Measurements from ENCODE around the gene SPDEF.

The SPDEF gene

GRCh38 chr6:34517966-34518365 lies 38.2 kb downstream of the SPDEF start:
- CTCF ChIA-PET, result interaction anchor here (9.0 kb wide), 1 partner anchor 8 kb away, joined by 42 read pairs; no protein-coding TSS in a partner anchor
- TF ChIP-seq, protein P1, sequence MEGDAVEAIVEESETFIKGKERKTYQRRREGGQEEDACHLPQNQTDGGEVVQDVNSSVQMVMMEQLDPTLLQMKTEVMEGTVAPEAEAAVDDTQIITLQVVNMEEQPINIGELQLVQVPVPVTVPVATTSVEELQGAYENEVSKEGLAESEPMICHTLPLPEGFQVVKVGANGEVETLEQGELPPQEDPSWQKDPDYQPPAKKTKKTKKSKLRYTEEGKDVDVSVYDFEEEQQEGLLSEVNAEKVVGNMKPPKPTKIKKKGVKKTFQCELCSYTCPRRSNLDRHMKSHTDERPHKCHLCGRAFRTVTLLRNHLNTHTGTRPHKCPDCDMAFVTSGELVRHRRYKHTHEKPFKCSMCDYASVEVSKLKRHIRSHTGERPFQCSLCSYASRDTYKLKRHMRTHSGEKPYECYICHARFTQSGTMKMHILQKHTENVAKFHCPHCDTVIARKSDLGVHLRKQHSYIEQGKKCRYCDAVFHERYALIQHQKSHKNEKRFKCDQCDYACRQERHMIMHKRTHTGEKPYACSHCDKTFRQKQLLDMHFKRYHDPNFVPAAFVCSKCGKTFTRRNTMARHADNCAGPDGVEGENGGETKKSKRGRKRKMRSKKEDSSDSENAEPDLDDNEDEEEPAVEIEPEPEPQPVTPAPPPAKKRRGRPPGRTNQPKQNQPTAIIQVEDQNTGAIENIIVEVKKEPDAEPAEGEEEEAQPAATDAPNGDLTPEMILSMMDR (IDR thresholded peaks at IDR 0.05; ENCODE audit: insufficient read depth, low read length, missing control alignments), result no peak
- DNase-seq (ENCODE audit: low read depth, low spot score), result no peak
- no peak overlapping the region for H3K4me3 ChIP-seq (ENCODE audit: low read depth, low read length)
- POLR2A ChIA-PET, result no interaction called here

GRCh38 chr6:34517461-34517881 lies 38.7 kb downstream of the SPDEF start:
- no peak overlapping the region for H3K4me3 ChIP-seq (ENCODE audit: low read depth, low read length)
- CTCF ChIA-PET, result interaction anchor here (9.0 kb wide), 1 partner anchor 9 kb away, joined by 42 read pairs; no protein-coding TSS in a partner anchor
- TF ChIP-seq, protein P1 (IDR thresholded peaks at IDR 0.05; ENCODE audit: insufficient read depth, low read length, missing control alignments), result no peak
- DNase-seq (ENCODE audit: low read depth, low spot score), result no peak
- POLR2A ChIA-PET, result no interaction called here

DNA sequence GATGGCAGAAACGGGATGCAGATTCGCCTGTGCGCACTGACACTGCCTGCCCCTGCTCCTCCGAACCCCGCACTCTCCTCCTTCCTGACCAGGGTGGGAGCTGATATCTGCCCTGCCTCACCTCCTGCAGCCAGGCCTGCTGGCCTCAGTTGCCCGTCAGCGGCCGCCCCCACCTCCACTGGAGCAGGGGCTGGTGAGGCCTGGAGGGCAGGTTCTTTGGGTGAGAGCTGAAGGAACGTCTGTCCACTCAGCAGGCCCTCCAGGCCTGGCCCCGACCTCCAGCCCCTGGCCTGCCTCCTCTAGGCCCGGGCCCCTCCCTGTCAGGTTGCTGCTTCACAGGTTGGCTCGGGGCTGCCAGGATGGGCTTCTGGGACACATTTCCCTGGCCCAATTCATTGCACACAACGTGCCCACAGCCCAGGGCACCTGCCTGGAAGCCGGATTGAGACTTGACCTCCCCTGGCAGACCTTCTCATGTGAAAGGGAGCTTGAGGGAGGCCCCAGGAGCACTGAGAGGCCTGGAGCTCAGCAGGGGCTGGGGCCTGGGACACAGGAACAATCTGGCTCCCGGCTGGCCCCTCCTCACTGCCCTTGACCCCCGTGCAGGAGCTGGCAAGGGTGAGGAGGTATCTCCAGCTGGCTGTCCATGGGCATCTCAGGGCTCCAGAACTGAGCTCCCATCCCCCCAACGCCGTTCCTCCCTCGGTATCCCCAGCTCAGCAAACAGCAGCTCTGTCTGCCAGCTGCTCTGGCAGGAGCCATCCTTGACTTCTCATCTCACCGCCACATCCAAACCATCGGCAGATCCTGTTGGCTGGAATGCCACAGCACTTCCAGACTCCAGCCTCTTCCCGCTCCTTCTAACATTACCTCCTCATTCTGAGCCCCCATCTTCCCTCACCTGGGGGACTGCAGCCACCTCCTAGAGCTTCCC lies 39.5 kb downstream of the SPDEF start:
- TF ChIP-seq, protein P1 (IDR thresholded peaks at IDR 0.05; ENCODE audit: insufficient read depth, low read length, missing control alignments), result no peak
- ChIA-PET POLR2A (no interaction called here), CTCF (interaction anchor here (9.0 kb wide), 1 partner anchor 10 kb away, joined by 42 read pairs; no protein-coding TSS in a partner anchor)
- H3K4me3 ChIP-seq (ENCODE audit: low read depth, low read length), result no peak overlapping the region
- DNase-seq (ENCODE audit: low read depth, low spot score), result no peak

DNA sequence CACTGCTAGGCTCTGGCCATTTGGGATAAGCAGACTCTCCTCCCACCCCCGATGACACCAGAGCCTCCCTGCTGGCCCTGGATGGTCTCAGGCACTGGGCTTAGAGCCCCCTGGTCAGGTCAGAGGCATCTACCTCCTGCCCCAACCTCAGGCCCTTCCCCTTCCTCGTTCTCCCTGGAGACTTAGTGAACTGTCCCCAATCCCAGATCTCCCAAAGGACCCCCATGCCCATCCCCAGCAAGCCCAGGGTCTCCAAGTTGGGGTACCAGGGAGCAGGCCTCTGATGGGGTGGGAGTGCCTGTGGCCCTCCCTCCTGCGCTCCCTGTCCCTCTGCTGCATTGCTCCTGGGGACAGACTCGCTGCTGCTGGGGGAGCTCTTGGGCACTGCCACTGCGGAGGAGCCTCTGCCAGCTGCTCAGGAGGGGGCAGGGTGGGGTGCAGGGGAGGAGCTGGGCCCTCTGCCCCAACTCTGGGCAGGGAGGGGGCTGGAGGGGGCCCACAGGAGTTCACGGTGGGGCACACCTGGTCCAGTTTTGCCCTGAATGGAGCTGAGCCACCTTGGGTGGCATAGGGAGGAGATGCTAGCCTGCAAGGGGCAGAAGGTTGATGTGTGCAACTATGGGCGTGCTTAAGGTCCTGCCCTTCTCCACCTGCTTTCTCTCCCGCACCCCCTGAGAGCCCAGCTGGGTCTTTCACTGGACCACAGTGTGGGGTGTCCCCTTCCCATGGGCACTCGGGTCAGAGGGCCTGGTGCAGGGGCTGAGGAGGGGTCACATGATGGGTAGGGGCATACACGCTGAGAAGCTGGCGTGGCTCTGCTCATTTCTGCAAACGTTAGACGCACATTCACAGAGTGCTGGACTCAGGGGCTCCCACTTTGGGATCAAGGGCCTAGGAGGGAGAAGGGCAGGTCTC lies 40.4 kb downstream of the SPDEF start:
- no peak for DNase-seq (ENCODE audit: low read depth, low spot score)
- H3K4me3 ChIP-seq (ENCODE audit: low read depth, low read length), result no peak overlapping the region
- POLR2A ChIA-PET, result no interaction called here
- TF ChIP-seq, protein P1 (IDR thresholded peaks at IDR 0.05; ENCODE audit: insufficient read depth, low read length, missing control alignments), result no peak
- CTCF ChIA-PET, result interaction anchor here (9.0 kb wide), 1 partner anchor 10 kb away, joined by 42 read pairs; no protein-coding TSS in a partner anchor

- POLR2A ChIA-PET, result no interaction called here
- TF ChIP-seq, protein P1 (IDR thresholded peaks at IDR 0.05; ENCODE audit: insufficient read depth, low read length, missing control alignments), result no peak
- CTCF ChIA-PET, result interaction anchor here (9.0 kb wide), 1 partner anchor 11 kb away, joined by 42 read pairs; no protein-coding TSS in a partner anchor
- no peak for DNase-seq (ENCODE audit: low read depth, low spot score)
- H3K4me3 ChIP-seq (ENCODE audit: low read depth, low read length), result no peak overlapping the region
Measured at GRCh38 chr6:34514593-34515472, 41.3 kb downstream of the SPDEF start.

Data from AG04449 (cell line).